Measurements from ENCODE around the gene KRCC1. TPM values are rescaled to one million over a fixed set of nuclear protein-coding genes. Genes with fewer than 3 reads are reported as not detected.

Gene KRCC1
- total RNA-seq, 2 donors from 2014 or later = 9.2 to 14.8 TPM

GRCh38 chr2:88042476-88042875 lies 13.1 kb downstream of the KRCC1 start:
- H3K36me3 ChIP-seq (replicated peaks in 1 of 2; ENCODE audit: insufficient read depth in 1 of 2, low read depth in 2 of 2) = no peaks in the 10 kb centered on the region
- intact Hi-C loops (cut with DNase I) = no loop called here
- no peaks in the 10 kb centered on the region for H3K4me1 ChIP-seq
- TF ChIP-seq CTCF (IDR thresholded peaks at IDR 0.05) (no peak), POLR2A (IDR thresholded peaks at IDR 0.05) (no peak)
- H3K4me3 ChIP-seq = no peak overlapping the region
- DNase-seq (no peak), ATAC-seq (no peak)
- H3K9me3 ChIP-seq = no peaks in the 10 kb centered on the region
- WGBS, 2 donors = 97 to 98% methylated on average over 5 of the region's 5 CpGs
- no peaks in the 10 kb centered on the region for H3K27me3 ChIP-seq
- H3K27ac ChIP-seq = no peak overlapping the region

- H3K27ac ChIP-seq = no peak overlapping the region
- H3K9me3 ChIP-seq = no peaks in the 10 kb centered on the region
- WGBS, 2 donors = 95 to 99% methylated on average over 4 of the region's 4 CpGs
- H3K4me1 ChIP-seq = no peaks in the 10 kb centered on the region
- intact Hi-C loops (cut with DNase I) = no loop called here
- H3K4me3 ChIP-seq = no peak overlapping the region
- DNase-seq = no peak
- H3K36me3 ChIP-seq (replicated peaks in 1 of 2; ENCODE audit: insufficient read depth in 1 of 2, low read depth in 2 of 2) = peaks cover 0 to 5% of the 10 kb centered on the region in 2 donors
- TF ChIP-seq CTCF (IDR thresholded peaks at IDR 0.05) (no peak), POLR2A (IDR thresholded peaks at IDR 0.05) (no peak)
- no peaks in the 10 kb centered on the region for H3K27me3 ChIP-seq
- no peak for ATAC-seq
These were observed 17.1 kb downstream of the KRCC1 start for GRCh38 chr2:88038263-88039105.

- ATAC-seq (no peak), DNase-seq (no peak)
- Histone ChIP-seq H3K36me3 (replicated peaks in 1 of 2; ENCODE audit: insufficient read depth in 1 of 2, low read depth in 2 of 2) (peaks cover 0 to 9% of the 10 kb centered on the region in 2 donors), H3K27me3 (no peaks in the 10 kb centered on the region), H3K9me3 (no peaks in the 10 kb centered on the region), H3K4me3 (no peak overlapping the region), H3K4me1 (no peaks in the 10 kb centered on the region), H3K27ac (no peak overlapping the region)
- intact Hi-C loops (cut with DNase I) = no loop called here
- TF ChIP-seq CTCF (IDR thresholded peaks at IDR 0.05) (no peak), POLR2A (IDR thresholded peaks at IDR 0.05) (no peak)
These were observed 19.0 kb downstream of the KRCC1 start for GRCh38 chr2:88036606-88037005.

GRCh38 chr2:88036182-88036581 lies 19.4 kb downstream of the KRCC1 start:
- H3K9me3 ChIP-seq = no peaks in the 10 kb centered on the region
- no peaks in the 10 kb centered on the region for H3K27me3 ChIP-seq
- intact Hi-C loops (cut with DNase I) = no loop called here
- H3K4me1 ChIP-seq = no peaks in the 10 kb centered on the region
- no peak overlapping the region for H3K4me3 ChIP-seq
- ATAC-seq (no peak), DNase-seq (no peak)
- peaks cover 0 to 9% of the 10 kb centered on the region in 2 donors for H3K36me3 ChIP-seq (replicated peaks in 1 of 2; ENCODE audit: insufficient read depth in 1 of 2, low read depth in 2 of 2)
- 80 to 86% methylated on average over 2 of the region's 2 CpGs for WGBS, 2 donors
- TF ChIP-seq CTCF (IDR thresholded peaks at IDR 0.05) (no peak), POLR2A (IDR thresholded peaks at IDR 0.05) (no peak)
- no peak overlapping the region for H3K27ac ChIP-seq
